ENCODE data around the gene NEURL1B.

Gene NEURL1B

GRCh38 chr5:172715931-172716682 is 75.0 kb downstream of the NEURL1B start:
- no peak for DNase-seq (ENCODE audit: low spot score)

- DNase-seq (ENCODE audit: low spot score) = peak; percentile 73
Observed at GRCh38 chr5:172716796-172717313, 75.8 kb downstream of the NEURL1B start.

GRCh38 chr5:172717481-172718195 is 76.6 kb downstream of the NEURL1B start:
- no peak for DNase-seq (ENCODE audit: low spot score)

- DNase-seq (ENCODE audit: low spot score) = no peak
Observed at GRCh38 chr5:172718527-172719114, 77.6 kb downstream of the NEURL1B start.

- no peak for DNase-seq (ENCODE audit: low spot score)
Observed at GRCh38 chr5:172719211-172719610, 78.1 kb downstream of the NEURL1B start.

GRCh38 chr5:172720655-172721054 is 79.6 kb downstream of the NEURL1B start:
- DNase-seq (ENCODE audit: low spot score) = no peak

GRCh38 chr5:172721455-172722326 is 80.6 kb downstream of the NEURL1B start:
- DNase-seq (ENCODE audit: low spot score) = no peak

- DNase-seq (ENCODE audit: low spot score) = no peak
Observed at GRCh38 chr5:172722327-172722815, 81.3 kb downstream of the NEURL1B start.

- no peak for DNase-seq (ENCODE audit: low spot score)
Observed at GRCh38 chr5:172723508-172723907, 82.4 kb downstream of the NEURL1B start.

GRCh38 chr5:172724242-172725183 is 83.5 kb downstream of the NEURL1B start:
- no peak for DNase-seq (ENCODE audit: low spot score)

- DNase-seq (ENCODE audit: low spot score) = no peak
Observed at GRCh38 chr5:172725273-172725672, 84.2 kb downstream of the NEURL1B start.

- DNase-seq (ENCODE audit: low spot score) = no peak
Observed at GRCh38 chr5:172725785-172726184, 84.7 kb downstream of the NEURL1B start.

- no peak for DNase-seq (ENCODE audit: low spot score)
Observed at GRCh38 chr5:172726966-172727365, 85.9 kb downstream of the NEURL1B start.

- DNase-seq (ENCODE audit: low spot score) = no peak
Observed at GRCh38 chr5:172727551-172727950, 86.5 kb downstream of the NEURL1B start.

GRCh38 chr5:172728481-172729241 is 87.6 kb downstream of the NEURL1B start:
- DNase-seq (ENCODE audit: low spot score) = no peak

GRCh38 chr5:172729588-172729987 is 88.5 kb downstream of the NEURL1B start:
- no peak for DNase-seq (ENCODE audit: low spot score)

- no peak for DNase-seq (ENCODE audit: low spot score)
Observed at GRCh38 chr5:172730222-172730621, 89.2 kb downstream of the NEURL1B start.

- DNase-seq (ENCODE audit: low spot score) = no peak
Observed at GRCh38 chr5:172730981-172731679, 90.1 kb downstream of the NEURL1B start.

- DNase-seq (ENCODE audit: low spot score) = no peak
Observed at GRCh38 chr5:172731680-172732074, 90.6 kb downstream of the NEURL1B start.

Measured in HuH-7 (cell line).